Activated CD8-positive, alpha-beta memory T cell treated with anti-CD3 and anti-CD28 coated beads for 4 hours (primary cell): ENCODE data around the gene FCRL4.
"Not testable (repeated sequence)": the region's sequence is repeated elsewhere in the genome, so short reads cannot be mapped to it uniquely, and the experiment has no call there.

Source experiments
- DNase-seq, 2 donors: peaks; one replicate each; pipeline ENCODE4 v3.0.0-alpha.2; 2020; ENCODE audit warnings: low read depth in 2 of 2

The FCRL4 gene

DNA sequence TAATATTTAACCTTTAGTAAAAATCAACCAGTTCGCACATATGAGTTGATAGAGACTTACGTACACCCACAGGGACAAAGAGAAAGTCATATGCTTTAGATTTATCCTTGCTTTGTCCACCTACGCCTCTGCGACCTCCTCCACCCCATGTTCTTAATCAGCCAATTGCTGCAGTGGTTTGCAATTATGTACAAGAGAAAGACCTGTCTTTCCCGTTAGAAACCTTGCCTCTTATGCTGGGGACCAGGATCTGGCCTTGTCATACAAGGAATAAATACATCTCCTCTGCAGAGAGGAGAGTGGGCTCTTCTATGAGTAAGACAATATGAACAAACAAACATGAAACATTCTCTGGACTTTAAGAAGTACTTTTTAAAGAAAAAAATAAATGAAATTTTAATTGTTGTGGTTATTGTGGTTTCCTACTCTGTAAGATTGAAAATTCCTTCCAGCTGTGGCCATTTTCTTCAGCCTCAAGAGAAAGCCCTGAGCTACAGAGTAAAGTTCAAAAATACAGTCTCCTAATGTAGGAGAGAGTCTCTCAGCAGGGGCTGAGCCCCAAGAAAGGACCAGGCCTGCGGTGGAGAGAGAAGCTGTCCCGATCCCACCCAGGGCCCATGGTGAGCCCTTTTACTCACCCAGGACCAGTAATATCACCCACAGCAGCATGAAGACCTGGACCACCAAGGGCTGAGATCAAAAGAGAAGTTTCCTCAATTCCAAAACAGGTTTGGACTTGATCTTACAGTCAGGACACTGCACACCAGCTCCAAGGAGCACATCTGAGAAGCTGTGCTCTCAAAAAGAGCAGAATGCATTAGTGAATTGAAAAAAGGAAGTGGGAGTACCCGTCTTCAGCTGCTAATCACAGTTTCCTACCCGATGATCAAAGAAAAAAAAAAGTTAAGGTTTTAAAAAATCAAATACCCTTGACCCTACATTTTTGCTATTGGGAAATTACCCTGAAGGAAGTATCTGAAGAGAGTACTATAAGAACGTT lies 45.9 kb downstream of the FCRL4 start, which contains the start of gene FCRL5:
TSS of gene FCRL5 (minus strand) at position 822 of the 1,000 bp plus-strand sequence. CDS start at position 669, 153 bp downstream.
- DNase-seq, result no peak

DNA sequence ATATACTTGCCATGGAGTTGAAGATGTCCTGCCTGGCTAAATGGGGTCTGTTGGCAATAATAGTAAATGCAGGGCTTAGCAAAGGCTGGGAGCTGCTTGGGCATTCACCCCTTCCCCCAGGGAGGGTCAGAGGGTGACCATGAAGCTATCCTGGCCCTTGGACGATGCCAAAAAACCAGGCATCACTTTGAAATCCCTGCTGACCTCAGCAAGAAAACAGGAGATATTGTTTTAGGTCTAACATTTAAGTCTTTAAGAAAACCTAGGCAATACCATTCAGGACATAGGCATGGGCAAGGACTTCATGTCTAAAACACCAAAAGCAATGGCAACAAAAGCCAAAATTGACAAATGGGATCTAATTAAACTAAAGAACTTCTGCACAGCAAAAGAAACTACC lies 49.8 kb downstream of the FCRL4 start:
- DNase-seq, result not testable (repeated sequence)

DNA sequence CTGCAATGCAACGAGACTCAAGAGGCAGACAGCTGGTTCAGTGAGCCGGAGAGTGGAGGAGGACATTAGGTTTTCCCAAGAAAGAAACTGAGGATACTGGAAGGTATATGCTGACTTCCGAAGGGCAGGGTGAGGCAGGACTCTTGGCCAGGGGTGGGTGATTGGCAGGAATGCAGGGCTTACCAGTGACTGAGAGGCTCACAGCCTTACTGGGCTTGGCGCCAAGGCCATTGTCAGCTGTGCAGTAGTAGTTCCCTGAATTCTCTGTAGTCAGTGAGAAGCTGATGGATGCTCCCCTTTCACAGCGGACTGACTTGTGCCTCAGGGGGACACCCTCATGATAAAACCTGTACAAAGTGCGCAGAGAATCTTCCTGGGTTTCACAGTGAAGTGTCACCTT lies 55.2 kb downstream of the FCRL4 start:
- DNase-seq, result no peak

DNA sequence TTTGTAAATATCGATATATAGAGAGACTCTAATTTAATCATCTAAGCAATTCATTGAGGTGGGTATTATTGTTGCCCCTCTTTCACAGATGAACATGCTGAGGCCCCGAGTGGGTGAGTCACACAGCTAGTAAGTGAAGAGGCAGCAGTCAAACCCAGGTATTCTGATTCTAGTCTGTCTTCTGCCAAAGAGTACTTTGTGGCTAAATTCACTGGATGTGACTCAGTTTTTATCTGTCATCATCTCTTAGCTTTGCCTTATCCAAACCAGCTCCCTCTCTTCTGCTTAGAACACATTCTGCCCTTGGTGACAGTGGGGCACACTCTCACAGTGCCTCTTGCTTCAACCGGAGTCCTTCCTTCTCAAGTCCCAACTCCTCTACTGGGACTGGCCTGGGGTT lies 57.0 kb downstream of the FCRL4 start:
- no peak for DNase-seq

DNA sequence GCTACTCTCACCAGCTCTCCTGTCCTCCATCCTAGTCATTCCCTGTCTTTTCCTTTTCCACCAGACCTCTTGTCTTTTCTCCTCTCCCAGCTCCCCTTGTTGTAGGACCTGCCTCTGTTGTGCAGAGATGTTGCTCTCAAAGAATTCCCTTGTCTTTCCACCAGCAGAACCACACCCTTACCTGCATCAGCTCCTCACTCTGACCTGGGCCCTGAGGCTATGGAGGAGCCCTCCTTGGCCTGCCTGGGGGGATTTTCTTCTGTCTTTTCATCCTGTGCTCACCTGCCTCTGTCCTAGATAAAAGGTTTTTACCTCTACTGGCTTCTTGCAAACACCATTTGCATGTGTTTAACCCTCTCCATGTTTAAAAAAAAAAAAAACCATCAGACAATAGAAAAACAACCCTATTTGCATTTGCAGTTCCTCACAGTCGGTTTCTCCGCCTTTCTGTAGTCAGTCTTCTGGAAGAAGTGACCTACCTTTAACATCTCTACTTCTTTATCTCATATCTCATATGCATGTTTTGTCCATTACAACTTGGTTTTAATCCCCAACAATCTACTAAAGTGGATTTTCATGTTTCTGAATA lies 57.6 kb downstream of the FCRL4 start:
- no peak for DNase-seq

DNA sequence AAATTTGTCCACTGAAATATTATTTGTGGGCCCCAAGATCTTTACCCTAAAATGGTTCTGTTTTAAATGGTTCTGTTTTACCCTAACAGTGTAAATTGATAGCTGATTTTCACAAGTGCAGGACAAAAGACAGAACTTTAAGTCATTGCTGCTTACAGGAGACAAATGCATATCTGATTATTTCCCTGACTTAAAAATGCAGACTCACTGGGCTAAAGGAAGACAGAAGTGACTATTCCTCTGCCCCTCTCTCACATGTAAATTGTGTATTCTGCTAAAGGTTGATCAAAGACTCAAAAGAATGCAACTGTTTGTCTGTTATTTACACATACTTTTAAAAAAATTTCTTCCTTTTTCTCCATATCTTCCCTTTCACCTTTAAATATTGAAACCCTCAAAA lies 58.3 kb downstream of the FCRL4 start:
- no peak for DNase-seq

DNA sequence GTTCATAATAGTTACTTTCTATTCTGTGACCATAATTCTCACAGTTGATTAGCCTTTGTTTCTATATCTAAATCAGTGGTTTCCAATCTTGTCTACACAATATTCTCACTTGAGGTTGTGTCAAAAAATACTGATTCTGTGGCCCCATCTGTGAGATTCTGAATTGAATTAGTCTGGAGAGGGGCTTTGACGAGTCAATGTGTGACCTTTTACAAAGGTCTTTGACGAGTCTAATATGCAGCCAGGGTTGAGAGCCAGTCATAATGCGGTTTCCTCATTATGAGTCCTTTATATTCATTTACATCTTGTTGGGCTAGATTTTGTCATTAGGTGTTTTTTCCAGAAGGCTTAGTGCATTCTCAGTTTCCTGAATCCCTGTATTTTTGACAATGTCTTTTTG lies 65.3 kb downstream of the FCRL4 start:
- DNase-seq, result no peak

DNA sequence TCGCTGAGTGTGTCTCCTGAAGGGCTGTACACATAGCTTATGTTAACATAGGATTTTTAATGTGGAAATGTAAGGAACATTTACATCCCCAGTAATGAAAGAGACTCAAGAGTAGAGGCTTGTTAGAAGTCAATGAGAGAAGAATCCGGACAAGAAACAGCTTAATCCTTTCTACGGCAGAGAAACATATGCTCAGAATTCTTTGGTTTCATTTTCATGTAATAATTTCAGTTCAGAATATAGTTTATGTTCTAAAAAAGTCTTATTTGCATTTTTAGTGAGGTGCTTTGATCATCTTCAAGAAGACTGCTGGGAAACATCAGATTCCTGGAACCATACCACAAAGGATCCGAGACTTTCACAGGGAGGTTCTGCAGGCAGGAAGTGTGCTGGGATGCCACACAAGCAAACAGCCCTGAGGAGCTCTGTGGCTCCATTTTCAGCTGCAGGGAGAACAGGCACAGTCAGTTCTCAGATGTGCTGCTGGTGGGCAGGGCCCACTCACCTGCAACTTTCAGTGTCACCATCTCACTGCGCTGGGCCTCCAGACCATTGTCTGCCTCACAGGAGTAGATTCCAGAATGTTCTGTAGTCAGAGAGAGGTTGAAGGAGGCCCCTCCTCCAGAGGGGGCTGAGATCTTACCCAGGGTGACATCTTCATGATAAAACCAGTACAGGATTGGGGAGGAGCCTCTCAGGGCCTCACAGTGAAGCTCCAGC lies 74.0 kb downstream of the FCRL4 start:
- DNase-seq, result no peak
